ENCODE measurements around the gene HMGCR.
"Not testable (repeated sequence)": the region's sequence is repeated elsewhere in the genome, so short reads cannot be mapped to it uniquely, and the experiment has no call there.

HMGCR gene

DNA sequence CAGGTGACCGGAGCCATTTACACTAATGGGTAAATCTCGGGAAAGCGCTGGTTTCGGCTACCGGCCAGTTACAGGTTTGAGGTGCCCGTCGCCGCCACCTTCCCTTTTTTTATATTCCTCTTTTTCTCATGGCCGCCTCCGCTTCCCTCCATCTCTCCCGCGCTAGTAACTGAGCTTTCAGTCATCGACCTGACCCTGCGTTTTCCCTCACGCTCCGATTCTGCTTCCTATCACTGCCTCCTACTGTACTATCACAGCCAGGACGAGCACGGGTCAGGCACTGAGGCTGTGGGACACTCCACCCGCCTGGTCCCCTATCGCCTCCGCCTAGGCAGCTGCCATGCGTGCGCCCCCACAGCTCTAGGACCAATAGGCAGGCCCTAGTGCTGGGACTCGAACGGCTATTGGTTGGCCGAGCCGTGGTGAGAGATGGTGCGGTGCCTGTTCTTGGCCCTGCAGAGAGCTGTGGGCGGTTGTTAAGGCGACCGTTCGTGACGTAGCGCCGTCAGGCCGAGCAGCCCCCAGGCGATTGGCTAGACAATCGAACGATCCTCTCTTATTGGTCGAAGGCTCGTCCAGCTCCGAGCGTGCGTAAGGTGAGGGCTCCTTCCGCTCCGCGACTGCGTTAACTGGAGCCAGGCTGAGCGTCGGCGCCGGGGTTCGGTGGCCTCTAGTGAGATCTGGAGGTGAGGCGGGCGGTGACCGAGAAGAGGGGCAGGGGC lies at the start of gene HMGCR:
Gene HMGCR, plus strand, starts transcription at position 606 of the 722 bp plus-strand sequence. CDS start 5,386 bp downstream, outside the sequence.
- DNase-seq (ENCODE audit: low spot score) = peak; percentile 97

DNA sequence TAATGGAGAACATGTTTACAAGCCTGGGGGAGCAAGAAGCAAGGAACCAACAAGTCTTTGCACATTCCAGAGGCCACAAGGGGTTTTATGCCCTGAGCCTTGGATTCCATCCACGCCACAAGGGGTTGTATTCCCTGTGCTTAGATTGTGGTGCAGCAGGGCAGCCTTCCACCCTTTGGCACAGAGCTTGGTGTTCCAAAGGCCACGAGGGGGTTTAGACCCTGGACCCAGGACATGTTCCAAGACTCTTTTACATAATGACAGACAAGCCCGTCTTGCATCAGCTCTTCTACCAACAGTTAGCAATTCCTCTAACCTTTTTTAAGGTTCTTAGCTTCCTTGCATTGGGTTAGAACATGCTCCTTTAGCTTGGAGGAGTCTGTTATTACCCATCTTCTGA lies 45.2 kb upstream of the HMGCR start:
- DNase-seq (ENCODE audit: low spot score) = not testable (repeated sequence)

DNA sequence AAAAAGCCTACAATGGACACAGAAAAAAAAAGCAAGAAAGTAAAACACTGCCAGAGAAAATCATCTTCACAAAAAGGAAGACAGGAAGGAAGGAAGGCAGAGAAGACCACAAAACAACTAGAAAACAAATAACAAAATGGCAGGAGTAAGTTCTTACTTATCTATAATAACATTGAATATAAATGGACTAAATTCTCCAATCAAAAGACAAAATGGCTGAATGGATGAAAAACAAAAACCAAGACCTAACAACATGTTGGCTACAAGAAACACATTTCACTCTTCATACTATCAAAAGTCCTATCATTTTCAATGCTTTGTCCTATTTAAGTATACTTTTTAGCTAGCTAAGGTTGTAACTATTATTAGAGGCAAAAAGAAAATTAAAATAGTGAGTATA lies 36.9 kb upstream of the HMGCR start:
- DNase-seq (ENCODE audit: low spot score) = no peak

DNA sequence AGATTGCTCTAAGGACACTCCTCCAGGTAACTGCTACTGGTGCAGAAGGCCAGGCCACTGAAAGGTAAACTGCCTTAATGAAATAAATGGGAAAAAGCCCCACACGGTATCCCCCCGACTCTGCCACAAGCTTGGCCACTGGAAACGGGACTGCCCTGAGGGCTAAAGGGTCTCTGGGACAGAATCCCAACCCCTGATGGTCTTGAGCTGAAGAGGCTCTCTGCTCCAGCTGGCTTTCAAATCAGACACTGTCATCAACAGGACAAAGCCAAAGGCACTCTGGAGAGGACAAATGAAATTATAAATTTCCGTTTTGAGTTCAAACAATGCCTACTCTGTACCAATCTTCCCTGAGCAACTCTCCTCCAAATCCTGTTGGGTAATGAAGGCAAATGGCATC lies 33.6 kb upstream of the HMGCR start:
- DNase-seq (ENCODE audit: low spot score) = no peak

DNA sequence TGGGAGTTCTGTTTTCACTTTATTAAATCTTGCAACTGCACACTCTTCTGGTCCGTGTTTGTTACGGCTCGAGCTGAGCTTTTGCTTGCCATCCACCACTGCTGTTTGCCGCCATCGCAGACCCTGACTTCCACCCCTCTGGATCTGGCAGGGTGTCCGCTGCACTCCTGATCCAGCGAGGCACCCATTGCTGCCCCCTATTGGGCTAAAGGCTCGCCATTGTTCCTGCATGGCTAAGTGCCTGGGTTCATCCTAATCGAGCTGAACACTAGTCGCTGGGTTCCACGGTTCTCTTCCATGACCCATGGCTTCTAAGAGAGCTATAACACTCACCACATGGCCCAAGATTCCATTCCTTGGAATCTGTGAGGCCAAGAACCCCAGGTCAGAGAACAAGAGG lies 32.5 kb upstream of the HMGCR start:
- DNase-seq (ENCODE audit: low spot score) = not testable (repeated sequence)

DNA sequence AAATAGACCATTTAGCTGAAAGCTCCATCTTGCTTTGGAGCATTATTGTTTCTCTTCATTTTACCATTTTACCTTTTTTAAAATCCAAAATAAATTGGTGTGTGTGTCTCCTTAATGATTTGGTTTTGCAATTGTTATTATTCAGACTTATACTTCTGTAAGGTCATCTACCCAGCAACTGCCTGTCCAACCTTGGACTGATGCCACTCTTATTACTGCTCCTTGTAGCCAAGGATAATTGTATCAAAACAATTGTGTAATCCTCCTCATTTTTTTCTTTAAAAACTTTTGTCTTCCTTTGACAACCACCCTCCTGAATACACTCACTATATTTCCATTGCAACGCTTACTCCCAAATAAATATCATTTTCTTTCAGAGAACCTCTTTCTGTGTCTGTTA lies 30.3 kb upstream of the HMGCR start:
- DNase-seq (ENCODE audit: low spot score) = no peak

DNA sequence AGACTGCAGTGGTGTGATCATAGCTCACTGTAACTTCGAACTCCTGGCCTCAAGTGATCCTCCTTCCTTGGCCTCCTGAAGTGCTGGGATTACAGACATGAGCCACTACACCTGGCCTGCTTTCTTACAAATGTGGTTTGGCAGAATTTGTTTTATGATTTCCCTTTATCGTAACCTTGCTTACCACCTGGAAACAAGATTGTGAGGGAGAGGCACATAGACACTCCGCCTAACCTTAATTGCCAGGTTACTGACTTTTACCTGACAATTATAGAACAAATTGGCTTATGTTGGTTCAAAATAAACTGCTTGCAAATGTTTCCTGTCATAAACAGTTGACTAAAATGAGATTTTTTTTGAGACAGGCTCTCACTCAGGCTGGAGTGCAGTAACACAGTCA lies 26.8 kb upstream of the HMGCR start:
- DNase-seq (ENCODE audit: low spot score) = no peak

DNA sequence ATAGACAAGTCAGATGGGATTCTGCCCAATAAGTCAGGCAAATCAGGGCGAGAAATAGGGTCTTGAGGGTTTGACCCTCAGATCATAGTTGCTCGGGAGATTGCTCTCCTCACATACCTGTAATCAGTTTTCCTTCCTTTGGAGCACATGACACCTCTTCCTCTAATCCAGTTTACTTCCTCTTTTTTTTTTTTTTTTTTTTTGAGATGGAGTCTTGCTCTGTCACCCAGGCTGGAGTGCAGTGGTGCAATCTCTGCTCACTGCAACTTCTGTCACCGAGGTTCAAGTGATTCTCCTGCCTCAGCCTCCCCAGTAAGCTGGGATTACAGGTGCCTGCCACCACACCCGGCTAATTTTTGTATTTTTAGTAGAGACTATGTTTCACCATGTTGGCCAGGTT lies 17.9 kb upstream of the HMGCR start:
- not testable (repeated sequence) for DNase-seq (ENCODE audit: low spot score)

DNA sequence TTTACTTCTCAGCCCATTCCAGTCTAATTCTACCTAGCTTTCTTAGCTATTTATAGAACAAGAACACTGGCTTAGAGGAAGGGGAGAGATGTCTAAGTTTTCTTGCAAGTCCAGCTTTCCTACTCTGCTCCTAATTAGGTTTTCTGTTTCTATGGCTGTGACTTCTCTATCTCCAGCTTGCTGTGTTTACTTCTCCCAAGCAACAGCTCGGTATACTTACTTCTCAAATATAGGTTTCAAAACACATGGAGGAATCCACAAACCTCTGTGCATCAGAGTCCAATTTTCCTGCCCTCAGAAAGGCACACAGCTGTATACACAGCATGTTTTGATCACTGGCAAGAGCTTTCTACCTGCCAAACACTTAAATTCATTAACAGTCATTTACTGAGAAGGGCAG lies 17.4 kb upstream of the HMGCR start:
- DNase-seq (ENCODE audit: low spot score) = no peak

DNA sequence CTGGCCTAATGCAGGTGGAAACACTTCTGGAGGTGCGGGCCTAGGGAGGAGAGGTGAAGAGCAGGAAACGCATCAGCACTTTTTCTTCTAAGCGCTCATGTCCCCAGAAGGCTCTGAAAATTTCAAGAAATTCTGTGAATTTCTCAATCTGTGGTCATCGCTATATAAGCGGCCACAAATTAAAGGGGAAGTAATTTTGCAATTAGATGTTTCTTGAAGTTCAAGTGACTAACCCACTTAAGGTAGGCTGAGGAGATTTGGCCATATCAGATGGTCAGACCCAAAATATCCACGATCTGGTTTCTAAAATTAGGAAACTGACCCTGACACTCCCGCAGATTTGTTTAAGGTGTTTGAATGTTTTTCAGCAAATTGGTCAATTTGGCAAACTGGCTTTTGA lies 16.6 kb upstream of the HMGCR start:
- no peak for DNase-seq (ENCODE audit: low spot score)

DNA sequence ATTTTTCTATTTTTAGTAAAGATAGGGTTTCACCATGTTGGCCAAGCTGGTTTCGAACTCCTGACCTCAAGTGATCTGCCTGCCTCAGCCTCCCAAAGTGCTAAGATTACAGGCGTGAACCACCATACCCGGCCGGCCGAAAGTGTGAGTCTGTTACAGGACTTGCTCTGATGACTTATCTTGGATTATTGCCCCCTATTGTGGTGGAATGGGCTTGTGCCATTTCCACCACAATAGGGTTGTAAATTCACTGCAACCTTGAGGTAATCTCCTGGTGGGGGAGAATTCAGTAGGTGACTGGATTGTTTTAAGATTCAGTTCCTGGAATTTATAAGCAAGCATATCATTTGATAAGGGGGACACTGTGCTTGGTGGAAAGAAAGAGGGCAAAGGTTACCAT lies 15.0 kb upstream of the HMGCR start:
- no peak for DNase-seq (ENCODE audit: low spot score)

DNA sequence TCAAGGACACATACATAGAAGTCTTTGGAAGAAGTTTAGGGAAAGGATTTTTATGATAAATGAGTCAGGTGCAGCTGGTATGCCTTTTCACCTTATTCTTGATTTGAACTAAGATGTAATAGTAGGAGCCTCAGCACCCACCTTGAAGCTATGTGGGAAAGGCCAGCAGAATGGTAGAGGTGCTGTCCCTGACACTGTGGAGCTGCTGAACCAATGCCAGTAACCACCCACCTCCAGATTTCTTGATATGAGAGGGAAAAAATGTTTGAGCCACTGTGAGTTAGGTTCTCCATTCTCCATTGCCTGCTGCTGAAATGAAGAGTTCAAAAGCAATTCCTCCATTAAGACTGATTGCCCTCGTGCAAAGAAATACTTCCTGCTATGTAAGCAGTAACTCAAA lies 12.2 kb upstream of the HMGCR start:
- DNase-seq (ENCODE audit: low spot score) = no peak

DNA sequence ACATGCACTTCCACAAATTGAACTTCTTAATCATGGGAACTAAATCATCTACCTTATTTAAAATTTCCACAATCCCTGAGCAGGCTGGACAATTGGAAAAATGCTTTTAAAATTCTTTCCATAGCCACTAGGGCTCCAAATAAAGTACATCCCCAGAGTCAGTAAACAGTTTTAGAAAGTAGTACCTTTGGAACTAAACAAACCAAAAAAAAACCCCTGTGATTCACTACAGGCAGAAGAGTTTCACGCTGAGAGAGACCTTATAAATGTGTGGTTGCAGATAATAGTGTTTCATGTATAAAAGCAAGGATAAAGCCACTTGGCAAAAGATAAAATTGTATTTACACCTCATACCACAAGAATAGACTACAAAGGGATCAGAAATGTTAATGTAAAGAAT lies 11.8 kb upstream of the HMGCR start:
- no peak for DNase-seq (ENCODE audit: low spot score)

DNA sequence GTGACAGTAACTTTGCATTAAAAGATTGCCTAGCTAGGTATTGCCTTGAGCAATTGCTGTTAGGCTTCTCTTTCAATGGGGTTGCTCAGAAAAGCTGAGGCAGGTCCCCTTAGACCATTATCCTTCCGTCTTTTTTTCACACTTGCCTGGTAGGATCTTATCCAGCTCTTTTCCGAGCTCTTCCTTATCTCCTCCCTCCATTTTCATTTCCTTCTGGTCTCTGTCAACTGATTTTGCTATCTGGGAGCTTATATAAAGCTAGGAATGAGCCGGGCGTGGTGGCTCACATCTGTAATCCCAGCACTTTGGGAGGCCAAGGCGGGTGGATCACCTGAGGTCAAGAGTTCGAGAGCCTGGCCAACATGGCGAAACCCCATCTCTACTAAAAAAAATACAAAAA lies 6.6 kb upstream of the HMGCR start:
- no peak for DNase-seq (ENCODE audit: low spot score)

DNA sequence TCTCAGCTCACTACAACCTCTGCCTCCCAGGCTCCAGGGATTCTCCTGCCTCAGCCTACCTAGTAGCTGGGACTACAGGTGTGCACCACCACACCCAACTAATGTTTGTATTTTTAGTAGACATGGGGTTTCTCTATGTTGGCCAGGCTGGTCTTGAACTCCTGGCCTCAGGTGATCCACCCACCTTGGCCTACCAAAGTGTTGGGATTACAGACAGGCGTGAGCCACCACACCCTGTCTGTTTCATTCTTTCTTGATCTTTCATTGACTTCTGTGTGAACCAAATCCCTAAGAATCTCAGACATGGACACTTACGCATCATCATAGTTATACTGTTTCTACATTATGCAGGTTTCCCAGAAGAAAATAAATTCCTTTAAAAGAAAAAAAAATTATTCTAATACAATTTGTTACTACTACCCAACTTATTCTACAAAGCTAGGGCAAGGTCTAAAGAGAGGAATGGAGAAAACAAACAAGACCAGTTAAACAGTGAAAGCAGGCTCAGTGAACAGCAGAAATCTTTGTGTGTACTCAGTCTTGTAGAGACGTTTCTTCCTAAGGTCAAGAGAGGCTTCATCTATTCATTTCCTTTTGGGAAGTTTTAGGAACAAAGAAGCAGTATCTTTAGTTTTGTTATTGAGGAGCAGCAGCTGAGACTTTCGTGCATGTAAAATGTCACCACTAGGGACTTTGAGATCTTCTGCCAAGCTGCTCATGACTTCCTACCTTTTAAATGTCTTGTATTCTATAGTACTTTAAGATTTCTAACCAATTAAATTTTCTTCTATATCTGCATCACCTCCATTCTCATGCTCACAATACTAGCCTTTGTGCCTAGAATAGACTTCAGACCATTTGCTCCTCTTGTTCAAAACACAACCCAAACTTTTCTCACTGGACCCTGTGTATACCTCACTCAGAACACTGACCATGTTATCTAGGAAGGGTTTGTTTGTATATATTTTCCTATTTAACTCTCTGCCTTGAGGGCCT lies 5.6 kb upstream of the HMGCR start:
- DNase-seq (ENCODE audit: low spot score) = no peak

DNA sequence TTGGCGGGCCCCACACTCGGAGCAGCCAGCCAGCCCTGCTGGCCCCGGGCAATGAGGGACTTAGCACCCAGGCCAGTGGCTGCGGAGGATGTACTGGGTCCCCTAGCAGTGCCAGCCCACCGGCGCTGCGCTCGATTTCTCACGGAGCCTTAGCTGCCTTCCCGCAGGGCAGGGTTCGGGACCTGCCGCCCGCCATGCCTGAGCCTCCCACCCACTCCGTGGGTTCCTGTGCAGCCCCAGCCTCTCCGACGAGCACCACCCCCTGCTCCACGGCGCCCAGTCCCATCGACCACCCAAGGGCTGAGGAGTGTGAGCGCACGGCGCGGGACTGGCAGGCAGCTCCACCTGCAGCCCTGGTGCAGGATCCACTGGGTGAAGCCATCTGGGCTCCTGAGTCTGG lies 3.3 kb upstream of the HMGCR start:
- not testable (repeated sequence) for DNase-seq (ENCODE audit: low spot score)

DNA sequence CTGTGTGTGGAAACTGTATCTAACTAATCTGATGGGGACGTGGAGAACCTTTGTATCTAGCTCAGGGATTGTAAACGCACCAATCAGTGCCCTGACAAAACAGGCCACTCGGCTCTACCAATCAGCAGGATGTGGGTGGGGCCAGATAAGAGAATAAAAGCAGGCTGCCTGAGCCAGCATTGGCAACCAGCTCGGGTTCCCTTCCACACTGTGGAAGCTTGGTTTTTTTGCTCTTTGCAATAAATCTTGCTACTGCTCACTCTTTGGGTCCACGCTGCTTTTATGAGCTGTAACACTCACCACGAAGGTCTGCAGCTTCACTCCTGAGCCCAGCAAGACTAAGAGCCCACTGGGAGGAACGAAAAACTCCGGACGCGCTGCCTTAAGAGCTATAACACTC lies 2.6 kb upstream of the HMGCR start:
- not testable (repeated sequence) for DNase-seq (ENCODE audit: low spot score)

DNA sequence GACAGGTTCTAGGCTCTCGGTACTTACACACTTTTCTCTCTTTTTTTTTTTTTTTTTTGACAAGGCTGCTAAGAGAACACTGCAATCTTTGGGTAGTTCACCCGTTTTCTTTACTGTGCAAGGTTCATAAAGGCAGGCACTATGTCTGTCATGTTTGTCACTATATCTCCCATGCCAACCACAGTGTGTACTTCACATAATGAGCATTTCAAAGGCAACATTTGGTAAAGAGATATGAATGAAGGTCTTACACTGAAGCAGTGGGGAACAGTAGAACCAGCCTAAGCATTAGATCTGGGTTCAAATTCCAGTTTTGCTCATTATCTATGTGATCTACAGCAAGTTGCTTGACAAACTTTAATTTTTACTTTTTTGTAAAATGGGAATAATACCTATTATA lies 1.5 kb upstream of the HMGCR start:
- no peak for DNase-seq (ENCODE audit: low spot score)

DNA sequence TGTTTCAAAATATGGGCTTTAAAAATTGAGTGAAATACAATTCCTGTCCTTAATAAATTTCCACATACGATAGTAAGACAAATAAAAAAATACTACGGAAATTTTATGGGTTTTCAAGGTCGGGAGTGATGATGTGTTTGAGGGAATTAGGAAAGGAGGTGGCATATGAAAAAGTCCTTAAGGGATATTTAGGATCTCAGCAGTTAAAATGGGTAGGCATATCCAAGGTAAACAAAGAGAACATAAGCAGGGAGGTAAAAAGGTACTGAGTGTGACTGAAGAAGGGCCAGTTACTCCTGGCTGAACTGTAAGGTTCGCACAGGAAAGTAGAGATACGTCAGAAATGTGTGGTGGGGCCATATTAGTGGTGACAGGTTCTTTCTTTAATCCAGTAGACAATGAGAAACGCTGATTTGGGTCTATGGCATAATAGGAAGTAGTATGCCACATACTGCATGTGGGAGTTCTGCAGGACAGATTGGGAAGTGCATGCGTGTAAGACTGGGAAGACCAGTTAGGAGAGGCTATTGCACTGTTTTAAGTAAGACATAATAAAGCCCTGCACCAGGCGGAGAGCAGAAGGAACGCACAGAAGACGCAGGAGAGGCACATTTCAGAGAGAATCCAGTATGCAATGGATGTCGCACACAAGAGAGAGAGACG lies 937 bp upstream of the HMGCR start:
- peak; percentile 9 for DNase-seq (ENCODE audit: low spot score)

DNA sequence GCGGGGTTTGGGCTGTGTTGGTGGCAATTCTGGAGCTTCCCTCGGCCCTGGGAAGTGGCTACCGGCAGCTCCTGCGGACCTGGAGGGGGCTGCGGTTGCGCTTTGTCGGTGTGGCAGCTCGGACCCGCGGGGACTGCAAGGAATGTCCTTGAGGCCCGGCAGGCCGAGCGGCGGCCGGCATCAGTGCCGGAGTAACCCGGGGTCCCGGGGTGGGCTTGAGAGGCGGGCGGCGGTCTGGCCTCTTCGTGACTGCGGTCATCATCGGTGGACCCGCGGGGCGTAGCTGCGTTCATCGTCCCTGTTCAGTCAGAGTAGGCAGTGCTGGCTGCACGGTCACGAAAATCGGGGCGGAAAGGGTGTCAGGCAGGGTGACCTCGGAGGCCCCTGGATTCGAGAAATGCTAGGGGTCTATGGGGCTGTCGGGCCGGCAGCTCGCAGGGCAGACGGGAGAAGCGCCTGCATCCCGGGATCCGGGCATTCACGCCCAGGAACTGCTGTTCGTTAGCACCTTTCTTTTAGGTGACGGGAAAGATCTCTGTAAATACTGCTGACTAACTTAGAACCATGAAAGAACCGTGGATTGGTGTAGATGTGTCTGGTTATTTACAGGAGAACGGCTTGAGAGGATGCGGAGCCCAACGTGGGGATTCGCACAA lies 474 bp downstream of the HMGCR start:
- peak; percentile 2 for DNase-seq (ENCODE audit: low spot score)

DNA sequence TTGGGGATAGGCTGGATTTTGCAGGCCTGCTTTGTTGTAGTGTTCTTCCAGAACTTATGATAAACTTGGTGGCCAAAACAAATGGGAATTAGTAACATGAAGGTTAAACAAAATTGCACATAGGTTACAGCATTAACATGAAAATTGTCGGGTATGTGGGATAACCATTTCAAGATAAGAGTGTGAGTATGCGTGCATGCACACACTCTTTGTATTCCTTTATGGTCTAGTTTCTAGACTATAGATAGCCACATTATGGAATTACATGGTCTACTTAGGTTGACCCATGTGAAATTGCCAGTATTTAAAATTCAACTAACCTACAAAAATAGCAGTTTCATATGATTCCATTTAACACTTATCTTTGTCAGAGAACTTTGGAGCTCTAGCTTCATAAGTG lies 1.4 kb downstream of the HMGCR start:
- no peak for DNase-seq (ENCODE audit: low spot score)
